ENCODE data around the gene ROBO1.

DNA sequence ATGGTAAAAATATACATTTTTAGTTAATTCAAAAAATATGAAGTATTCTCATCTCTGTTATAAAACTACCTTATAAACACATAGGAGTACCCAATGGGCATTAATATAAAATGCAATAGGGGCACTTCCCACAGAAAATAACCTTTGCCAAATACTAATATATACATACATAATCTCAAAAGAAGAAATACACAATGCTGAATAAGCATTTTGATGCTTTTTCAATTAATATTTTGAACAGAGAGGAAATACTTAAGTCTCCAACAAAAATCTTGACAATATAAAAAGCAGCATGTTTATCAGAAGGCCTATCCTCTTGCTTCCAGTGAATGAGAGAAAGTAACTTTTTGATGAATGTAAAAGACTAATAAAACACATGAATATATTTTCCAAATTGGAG lies 110.7 kb downstream of the ROBO1 start:
- TF ChIP-seq, protein P1, sequence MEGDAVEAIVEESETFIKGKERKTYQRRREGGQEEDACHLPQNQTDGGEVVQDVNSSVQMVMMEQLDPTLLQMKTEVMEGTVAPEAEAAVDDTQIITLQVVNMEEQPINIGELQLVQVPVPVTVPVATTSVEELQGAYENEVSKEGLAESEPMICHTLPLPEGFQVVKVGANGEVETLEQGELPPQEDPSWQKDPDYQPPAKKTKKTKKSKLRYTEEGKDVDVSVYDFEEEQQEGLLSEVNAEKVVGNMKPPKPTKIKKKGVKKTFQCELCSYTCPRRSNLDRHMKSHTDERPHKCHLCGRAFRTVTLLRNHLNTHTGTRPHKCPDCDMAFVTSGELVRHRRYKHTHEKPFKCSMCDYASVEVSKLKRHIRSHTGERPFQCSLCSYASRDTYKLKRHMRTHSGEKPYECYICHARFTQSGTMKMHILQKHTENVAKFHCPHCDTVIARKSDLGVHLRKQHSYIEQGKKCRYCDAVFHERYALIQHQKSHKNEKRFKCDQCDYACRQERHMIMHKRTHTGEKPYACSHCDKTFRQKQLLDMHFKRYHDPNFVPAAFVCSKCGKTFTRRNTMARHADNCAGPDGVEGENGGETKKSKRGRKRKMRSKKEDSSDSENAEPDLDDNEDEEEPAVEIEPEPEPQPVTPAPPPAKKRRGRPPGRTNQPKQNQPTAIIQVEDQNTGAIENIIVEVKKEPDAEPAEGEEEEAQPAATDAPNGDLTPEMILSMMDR (IDR thresholded peaks at IDR 0.05; ENCODE audit: insufficient read depth, low read length, poor library complexity, severe bottlenecking), result no peak
- no peak for TF ChIP-seq EZH2phosphoT487 (conservative IDR thresholded peaks at IDR 0.05; ENCODE audit: low read length)
